ENCODE data around the gene PTX3. TPM values are rescaled to one million over a fixed set of nuclear protein-coding genes. Genes with fewer than 3 reads are reported as not detected.

The PTX3 gene
- total RNA-seq, 1 experiment from 2014 or later: 0.59 TPM

GRCh38 chr3:157479464-157480243 is 43.0 kb downstream of the PTX3 start:
- Mint-ChIP-seq H3K36me3 (peaks cover 14% of the 10 kb centered on the region; the same call in 1 of the 2 replicates), H3K4me1 (peaks cover 10% of the 10 kb centered on the region), H3K27me3 (ENCODE audit: low read depth) (no peaks in the 10 kb centered on the region), H3K9me3 (peaks cover 34% of the 10 kb centered on the region), H3K27ac (no peak overlapping the region), H3K4me3 (no peak overlapping the region)
- ChIA-PET POLR2A (interaction anchor here (1.2 kb wide), 1 partner anchor 42 kb away, joined by 5 read pairs; the partner anchor contains the start of gene PTX3), CTCF (interaction anchor here (1.0 kb wide), 1 partner anchor 93 kb away, joined by 3 read pairs; no protein-coding TSS in a partner anchor)
- peak; percentile 72 for ATAC-seq
- TF ChIP-seq ZBTB21 (CRISPR knock-in tag; IDR thresholded peaks at IDR 0.05; ENCODE audit: borderline replicate concordance): no peak
- TF ChIP-seq, protein P1, sequence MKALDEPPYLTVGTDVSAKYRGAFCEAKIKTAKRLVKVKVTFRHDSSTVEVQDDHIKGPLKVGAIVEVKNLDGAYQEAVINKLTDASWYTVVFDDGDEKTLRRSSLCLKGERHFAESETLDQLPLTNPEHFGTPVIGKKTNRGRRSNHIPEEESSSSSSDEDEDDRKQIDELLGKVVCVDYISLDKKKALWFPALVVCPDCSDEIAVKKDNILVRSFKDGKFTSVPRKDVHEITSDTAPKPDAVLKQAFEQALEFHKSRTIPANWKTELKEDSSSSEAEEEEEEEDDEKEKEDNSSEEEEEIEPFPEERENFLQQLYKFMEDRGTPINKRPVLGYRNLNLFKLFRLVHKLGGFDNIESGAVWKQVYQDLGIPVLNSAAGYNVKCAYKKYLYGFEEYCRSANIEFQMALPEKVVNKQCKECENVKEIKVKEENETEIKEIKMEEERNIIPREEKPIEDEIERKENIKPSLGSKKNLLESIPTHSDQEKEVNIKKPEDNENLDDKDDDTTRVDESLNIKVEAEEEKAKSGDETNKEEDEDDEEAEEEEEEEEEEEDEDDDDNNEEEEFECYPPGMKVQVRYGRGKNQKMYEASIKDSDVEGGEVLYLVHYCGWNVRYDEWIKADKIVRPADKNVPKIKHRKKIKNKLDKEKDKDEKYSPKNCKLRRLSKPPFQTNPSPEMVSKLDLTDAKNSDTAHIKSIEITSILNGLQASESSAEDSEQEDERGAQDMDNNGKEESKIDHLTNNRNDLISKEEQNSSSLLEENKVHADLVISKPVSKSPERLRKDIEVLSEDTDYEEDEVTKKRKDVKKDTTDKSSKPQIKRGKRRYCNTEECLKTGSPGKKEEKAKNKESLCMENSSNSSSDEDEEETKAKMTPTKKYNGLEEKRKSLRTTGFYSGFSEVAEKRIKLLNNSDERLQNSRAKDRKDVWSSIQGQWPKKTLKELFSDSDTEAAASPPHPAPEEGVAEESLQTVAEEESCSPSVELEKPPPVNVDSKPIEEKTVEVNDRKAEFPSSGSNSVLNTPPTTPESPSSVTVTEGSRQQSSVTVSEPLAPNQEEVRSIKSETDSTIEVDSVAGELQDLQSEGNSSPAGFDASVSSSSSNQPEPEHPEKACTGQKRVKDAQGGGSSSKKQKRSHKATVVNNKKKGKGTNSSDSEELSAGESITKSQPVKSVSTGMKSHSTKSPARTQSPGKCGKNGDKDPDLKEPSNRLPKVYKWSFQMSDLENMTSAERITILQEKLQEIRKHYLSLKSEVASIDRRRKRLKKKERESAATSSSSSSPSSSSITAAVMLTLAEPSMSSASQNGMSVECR (CRISPR knock-in tag; IDR thresholded peaks at IDR 0.05; ENCODE audit: borderline replicate concordance): no peak
- TF ChIP-seq, protein P2, sequence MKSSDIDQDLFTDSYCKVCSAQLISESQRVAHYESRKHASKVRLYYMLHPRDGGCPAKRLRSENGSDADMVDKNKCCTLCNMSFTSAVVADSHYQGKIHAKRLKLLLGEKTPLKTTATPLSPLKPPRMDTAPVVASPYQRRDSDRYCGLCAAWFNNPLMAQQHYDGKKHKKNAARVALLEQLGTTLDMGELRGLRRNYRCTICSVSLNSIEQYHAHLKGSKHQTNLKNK (CRISPR knock-in tag; IDR thresholded peaks at IDR 0.05): no peak
- no peak for TF ChIP-seq NR2C2 (CRISPR knock-in tag; IDR thresholded peaks at IDR 0.05)
- no peak for TF ChIP-seq MLX (CRISPR knock-in tag; IDR thresholded peaks at IDR 0.05)
- no peak for TF ChIP-seq ZNF138 (CRISPR knock-in tag; conservative IDR thresholded peaks at IDR 0.05)
- TF ChIP-seq GTF2I (CRISPR knock-in tag; conservative IDR thresholded peaks at IDR 0.05): no peak
- no peak for TF ChIP-seq ATF1 (CRISPR knock-in tag; IDR thresholded peaks at IDR 0.05)
- TF ChIP-seq ELF4 (CRISPR knock-in tag; IDR thresholded peaks at IDR 0.05; ENCODE audit: low read depth): no peak
- TF ChIP-seq NFYB (CRISPR knock-in tag; conservative IDR thresholded peaks at IDR 0.05; ENCODE audit: low read depth): no peak
- DNase-seq (ENCODE audit: low spot score): no peak

DNA sequence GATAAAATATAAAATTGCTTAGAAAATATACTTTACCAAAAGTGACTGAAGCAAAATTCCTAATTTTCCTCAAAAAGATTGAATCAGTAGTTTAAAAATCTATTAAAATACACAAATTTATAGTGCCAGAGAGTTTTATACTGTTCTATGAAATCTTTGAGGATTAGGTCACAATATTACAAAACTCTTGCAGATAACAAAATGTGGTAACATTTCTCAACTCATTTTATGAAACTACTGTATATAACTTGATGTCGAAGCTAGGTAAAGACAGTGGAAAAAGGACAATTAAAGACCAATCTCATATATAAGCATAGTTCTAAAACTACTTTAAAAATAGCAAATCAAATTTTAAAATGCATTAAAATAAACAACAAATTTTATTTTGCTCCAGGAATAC is 50.7 kb downstream of the PTX3 start:
- Mint-ChIP-seq H3K4me3 (no peak overlapping the region), H3K9me3 (peaks cover 5% of the 10 kb centered on the region), H3K27me3 (ENCODE audit: low read depth) (no peaks in the 10 kb centered on the region), H3K4me1 (peaks cover 5% of the 10 kb centered on the region), H3K36me3 (peaks cover 4% of the 10 kb centered on the region; the same call in 1 of the 2 replicates), H3K27ac (no peak overlapping the region)
- CTCF ChIA-PET: no interaction called here
- no peak for ATAC-seq
- POLR2A ChIA-PET: no interaction called here
- DNase-seq (ENCODE audit: low spot score): no peak
- TF ChIP-seq ZNF138 (CRISPR knock-in tag; conservative IDR thresholded peaks at IDR 0.05) (no peak), TEAD4 (CRISPR knock-in tag; IDR thresholded peaks at IDR 0.05) (no peak), NFYB (CRISPR knock-in tag; conservative IDR thresholded peaks at IDR 0.05; ENCODE audit: low read depth) (no peak), STAT6 (CRISPR knock-in tag; conservative IDR thresholded peaks at IDR 0.05; ENCODE audit: low read depth) (no peak), ESRRA (CRISPR knock-in tag; IDR thresholded peaks at IDR 0.05; ENCODE audit: borderline replicate concordance) (no peak), RELA (CRISPR knock-in tag; IDR thresholded peaks at IDR 0.05; ENCODE audit: borderline replicate concordance) (no peak), ETV6 (CRISPR knock-in tag; IDR thresholded peaks at IDR 0.05) (no peak), GRHL2 (CRISPR knock-in tag; IDR thresholded peaks at IDR 0.05; ENCODE audit: insufficient replicate concordance, severe bottlenecking) (no peak), NR2C2 (CRISPR knock-in tag; IDR thresholded peaks at IDR 0.05) (no peak), ZNF121 (CRISPR knock-in tag; IDR thresholded peaks at IDR 0.05) (no peak)
- TF ChIP-seq, protein P3, sequence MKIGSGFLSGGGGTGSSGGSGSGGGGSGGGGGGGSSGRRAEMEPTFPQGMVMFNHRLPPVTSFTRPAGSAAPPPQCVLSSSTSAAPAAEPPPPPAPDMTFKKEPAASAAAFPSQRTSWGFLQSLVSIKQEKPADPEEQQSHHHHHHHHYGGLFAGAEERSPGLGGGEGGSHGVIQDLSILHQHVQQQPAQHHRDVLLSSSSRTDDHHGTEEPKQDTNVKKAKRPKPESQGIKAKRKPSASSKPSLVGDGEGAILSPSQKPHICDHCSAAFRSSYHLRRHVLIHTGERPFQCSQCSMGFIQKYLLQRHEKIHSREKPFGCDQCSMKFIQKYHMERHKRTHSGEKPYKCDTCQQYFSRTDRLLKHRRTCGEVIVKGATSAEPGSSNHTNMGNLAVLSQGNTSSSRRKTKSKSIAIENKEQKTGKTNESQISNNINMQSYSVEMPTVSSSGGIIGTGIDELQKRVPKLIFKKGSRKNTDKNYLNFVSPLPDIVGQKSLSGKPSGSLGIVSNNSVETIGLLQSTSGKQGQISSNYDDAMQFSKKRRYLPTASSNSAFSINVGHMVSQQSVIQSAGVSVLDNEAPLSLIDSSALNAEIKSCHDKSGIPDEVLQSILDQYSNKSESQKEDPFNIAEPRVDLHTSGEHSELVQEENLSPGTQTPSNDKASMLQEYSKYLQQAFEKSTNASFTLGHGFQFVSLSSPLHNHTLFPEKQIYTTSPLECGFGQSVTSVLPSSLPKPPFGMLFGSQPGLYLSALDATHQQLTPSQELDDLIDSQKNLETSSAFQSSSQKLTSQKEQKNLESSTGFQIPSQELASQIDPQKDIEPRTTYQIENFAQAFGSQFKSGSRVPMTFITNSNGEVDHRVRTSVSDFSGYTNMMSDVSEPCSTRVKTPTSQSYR (CRISPR knock-in tag; IDR thresholded peaks at IDR 0.05): no peak
- TF ChIP-seq, protein P4, sequence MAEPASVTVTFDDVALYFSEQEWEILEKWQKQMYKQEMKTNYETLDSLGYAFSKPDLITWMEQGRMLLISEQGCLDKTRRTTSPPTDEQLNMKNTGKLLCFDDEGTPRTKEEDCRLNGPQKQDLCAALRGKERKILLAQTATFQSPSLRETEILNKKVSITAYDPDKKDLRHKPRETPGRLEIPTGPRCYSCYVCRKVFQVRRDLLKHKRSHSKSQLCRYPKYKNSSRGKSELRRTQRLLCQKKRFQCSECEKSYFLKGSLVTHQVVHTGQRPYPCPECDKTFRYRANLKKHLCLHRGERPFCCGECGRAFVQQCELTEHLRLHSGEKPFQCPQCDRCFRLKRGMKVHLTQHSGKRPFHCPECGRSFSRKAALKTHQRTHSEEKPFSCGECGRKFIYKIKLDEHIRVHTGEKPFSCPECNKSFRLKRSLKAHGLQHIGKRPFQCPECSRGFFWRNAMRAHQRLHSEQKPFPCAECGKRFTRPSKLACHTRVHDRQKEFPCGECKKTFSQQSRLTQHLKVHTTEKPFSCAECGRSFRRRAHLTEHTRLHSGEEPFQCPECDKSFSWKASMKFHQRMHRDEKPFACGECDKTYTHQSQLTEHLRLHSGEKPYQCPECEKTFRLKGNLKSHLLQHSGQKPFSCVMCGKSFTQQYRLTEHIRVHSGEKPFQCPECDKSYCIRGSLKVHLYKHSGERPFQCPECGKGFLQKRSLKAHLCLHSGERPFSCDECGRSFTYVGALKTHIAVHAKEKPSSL (CRISPR knock-in tag; conservative IDR thresholded peaks at IDR 0.05): no peak
